Glomerular visceral epithelial cell (primary cell): ENCODE results near the gene ARVCF.

Source experiments
- DNase-seq: peaks from one replicate; pipeline ENCODE4 v3.0.0-alpha.2; 2016; ENCODE audit errors: extremely low spot score

Gene ARVCF

DNA sequence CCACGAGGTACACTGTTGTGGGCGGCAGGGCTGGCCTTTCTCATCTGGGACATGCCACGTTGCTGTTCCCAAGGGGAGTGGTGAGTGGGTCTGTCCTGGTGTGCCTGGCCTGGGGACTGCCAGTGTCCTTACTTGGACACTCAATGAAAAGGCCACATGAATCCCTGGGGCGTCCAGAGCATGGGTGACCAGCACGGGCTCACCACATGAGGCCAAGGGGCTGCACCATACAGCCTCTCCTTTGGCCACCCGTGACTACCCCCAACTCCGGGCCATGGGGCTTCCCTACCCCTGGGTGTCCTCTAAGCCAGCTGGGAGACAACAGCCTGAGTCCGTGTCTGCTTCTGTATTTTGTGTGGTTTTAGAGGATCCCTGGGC is 54.8 kb downstream of the ARVCF start:
- DNase-seq: no peak

- no peak for DNase-seq
Observed at GRCh38 chr22:19961201-19961580, 55.4 kb downstream of the ARVCF start.

DNA sequence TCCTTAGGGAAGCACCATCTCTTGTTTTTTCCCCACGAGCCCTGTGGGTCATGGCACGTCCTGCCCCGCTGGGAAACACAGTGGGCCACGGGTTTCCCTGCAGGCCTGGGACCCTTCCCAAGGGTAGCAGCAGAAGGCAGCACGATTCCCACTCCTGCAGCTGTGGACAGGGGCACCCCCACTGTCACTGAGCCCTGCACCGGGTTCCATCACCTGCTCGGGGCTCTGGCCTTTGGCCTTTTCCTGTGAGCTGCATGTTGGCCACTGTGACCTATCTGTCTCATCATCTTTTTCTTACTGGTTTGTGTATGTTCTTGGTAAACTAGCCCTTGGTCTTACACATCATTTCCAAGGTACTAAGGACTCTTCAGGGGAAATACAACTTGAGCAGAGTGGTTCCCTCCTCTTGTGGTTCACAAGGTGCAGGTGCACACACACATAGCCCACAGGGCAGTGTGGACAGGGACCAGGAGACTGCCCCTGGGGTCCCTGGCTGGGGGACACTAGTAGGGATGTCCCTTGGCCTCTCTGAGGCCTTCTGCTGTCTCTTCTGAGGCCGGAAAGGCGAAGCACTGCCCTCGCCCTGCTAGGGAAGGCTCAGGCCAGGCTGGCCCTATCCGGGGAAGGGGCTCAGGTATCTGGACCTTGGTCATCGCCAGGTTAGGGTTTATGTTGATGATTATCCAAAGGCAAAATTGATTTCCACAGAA is 56.0 kb downstream of the ARVCF start:
- no peak for DNase-seq

DNA sequence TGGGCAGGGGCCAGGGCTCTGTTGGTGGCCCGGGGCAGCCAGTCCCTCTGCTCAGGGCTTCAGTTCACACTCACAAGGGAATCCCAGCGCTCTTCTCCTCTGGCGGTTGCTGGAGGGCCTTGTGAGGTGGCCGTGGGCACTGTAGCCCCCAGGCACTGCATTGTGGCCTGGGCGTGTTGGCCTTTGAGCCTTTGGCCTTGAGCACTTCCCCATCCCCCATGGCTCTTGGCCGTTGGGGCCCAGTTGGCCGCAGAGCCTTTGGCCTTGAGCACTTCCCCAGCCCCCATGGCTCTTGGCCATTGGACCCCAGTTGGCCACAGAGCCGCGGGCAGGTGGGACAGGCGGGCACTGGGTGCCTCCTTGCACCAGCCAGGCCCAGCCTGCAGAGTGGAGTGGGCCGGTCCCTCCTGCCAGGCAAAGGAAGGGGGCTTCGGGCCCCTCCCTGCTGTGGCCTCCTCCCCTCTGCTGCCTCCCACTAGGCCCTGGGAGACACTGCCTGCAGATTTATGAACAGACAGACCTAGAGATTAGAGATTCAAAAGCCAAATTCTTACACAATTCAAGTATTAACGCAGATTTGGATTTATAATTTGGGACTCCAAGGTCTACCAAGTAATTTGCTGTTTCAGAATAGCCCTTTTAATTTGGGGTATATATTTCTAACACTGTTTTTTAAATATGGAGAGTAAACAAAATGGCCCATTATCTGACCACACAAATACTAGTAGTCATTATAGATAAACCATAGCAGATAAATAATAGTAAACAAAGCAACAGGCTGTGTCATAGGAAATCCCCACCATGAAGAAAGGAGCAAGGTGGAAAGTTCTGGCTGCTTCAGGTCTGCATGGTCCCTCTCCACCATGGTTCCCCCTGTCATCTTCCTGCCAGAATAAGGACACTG is 56.8 kb downstream of the ARVCF start:
- DNase-seq: no peak

DNA sequence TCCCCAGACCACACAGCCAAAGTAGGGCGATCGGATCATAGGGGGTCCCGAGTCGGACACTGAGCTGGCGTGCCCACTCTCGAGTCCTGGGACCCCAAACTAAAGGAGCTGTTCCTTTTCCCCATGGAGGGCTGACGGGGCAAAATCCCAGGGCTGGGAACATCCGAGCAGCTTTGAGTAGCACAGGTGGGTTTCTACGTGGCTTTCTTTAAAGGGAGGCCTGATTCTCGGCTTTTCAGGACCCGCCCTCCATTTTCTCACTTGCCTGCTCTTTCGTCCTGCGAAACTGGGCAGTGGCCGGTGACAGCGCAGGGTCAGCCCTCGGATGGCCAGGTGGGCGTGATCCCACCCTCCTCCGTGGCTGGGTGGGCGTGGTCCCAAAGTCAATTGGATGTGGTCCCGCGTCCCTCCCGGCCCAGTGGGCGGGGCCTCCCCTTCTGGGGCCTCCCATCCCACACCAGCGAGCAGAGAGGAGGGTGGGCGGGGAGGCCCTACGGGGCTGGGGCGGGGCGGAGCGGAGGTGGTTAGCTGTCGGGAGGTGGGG is 57.5 kb downstream of the ARVCF start:
- peak; percentile 37 for DNase-seq

DNA sequence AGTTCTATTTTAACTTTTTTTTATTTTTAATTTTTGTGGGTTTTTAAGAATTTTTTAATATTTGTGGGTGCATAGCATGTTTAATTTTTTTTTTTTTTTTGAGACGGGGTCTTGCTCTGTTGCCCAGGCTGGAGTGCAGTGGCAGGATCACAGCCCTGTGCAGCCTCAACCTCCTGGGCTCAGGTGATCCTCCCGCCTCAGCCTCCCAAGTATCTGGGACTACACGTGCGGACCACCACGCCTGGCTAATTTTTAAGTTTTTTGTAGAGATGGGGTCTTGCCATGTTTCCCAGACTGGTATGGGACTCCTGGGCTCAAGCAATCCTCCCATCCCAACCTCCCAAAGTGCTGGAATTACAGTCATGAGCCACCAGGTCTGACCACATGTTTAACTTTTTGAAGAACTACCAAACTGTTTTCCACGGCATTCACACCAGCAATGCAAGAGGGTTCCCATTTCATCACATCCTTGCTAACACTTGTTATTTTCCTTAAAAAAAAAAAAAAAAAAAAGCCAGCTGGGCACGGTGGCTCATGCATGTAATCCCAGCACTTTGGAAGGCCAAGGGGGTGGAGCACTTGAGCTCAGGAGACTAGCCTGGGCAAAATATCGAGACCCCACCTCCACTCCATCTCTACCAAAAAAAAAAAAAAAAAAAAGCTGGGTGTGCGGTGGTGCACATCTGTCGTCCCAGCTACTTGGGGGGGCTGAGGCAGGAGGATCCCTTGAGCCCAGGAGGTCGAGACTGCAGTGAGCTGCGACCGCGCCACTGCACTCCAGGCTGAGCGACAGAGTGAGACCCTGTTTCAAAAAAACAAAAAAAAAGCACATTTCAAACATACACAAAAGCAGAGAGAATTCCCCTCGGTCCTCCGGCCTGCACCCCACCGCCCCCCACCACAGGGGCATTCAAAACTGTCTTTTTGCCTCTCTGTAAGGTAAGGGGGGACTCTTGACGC is 58.3 kb downstream of the ARVCF start:
- no peak for DNase-seq

- no peak for DNase-seq
Observed at GRCh38 chr22:19957445-19957844, 59.2 kb downstream of the ARVCF start.

- DNase-seq: no peak
Observed at GRCh38 chr22:19955241-19956128, 61.1 kb downstream of the ARVCF start.

- no peak for DNase-seq
Observed at GRCh38 chr22:19951346-19951745, 65.3 kb downstream of the ARVCF start.

DNA sequence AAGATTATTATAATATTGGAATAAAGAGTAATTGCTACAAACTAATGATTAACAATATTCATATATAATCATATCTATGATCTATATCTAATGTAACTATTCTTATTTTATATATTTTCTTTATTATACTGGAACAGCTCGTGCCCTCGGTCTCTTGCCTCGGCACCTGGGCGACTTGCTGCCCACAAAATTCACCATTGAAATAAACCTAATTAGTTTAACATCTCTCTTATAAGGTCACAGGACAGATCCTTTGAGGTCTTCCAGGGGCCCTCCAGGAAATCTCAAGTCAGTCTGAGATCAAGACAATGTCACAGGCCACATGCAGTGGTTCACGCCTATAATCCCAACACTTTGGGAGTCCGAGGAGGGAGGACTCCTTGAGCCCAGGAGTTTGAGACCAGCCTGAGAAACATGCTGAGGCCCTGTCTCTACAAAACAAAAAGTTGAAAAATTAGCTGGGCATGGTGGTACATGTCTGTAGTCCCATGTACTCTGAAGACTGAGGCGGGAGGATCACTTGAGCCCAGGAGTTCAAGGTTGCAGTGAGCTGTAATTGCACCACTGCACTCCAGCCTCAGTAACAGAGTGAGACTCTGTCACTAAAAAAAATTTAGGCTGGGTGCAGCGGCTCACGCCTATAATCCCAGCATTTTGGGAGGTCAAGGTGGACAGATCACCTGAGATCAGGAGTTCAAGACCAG is 68.4 kb downstream of the ARVCF start:
- DNase-seq: no peak

DNA sequence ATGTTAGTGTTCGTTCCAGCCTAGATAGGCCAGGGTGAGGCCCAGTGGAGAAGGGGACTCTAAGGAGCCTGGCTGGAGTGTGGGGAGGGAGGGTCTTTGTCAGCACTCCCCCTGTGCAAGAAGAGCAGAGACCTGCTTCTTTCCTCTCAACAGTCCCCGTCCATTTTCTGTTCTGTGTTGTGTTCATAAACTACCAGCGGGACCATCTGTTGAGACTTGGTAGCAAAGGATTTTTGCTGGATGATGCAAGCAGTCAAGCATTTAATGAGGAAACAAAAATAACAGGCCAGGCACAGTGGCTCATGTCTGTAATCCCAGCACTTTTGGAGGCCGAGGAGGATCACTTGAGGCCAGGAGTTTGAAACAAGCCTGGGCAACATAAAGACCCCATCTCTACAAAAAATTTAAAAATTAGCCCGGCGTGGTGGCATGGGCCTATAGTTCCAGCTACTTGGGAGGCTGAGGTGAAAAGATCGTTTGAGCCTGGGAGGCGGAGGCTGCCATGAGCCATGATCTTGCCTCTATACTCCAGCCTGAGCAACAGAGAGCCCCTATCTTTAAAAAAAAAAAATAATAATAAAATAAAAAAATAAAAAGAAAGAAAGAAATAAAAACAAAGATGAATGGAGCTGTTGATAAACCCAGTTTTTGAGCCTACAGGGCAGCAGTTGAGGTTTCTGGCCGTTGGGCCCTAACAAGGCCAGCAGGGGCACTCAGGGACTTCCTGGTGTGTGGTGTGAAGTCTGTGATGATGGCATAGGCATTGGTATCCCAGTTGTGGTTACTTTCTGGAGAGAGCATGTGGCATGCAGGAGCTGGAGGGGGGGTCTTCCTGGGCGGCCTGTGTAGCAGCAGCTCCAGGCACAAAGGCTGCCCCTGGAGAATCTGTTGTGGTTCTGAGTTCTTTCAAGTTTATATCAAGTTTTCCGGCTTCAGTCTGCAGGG is 73.3 kb downstream of the ARVCF start:
- peak; percentile 86 for DNase-seq

- peak; percentile 53 for DNase-seq
Observed at GRCh38 chr22:19942157-19943081, 74.2 kb downstream of the ARVCF start.

DNA sequence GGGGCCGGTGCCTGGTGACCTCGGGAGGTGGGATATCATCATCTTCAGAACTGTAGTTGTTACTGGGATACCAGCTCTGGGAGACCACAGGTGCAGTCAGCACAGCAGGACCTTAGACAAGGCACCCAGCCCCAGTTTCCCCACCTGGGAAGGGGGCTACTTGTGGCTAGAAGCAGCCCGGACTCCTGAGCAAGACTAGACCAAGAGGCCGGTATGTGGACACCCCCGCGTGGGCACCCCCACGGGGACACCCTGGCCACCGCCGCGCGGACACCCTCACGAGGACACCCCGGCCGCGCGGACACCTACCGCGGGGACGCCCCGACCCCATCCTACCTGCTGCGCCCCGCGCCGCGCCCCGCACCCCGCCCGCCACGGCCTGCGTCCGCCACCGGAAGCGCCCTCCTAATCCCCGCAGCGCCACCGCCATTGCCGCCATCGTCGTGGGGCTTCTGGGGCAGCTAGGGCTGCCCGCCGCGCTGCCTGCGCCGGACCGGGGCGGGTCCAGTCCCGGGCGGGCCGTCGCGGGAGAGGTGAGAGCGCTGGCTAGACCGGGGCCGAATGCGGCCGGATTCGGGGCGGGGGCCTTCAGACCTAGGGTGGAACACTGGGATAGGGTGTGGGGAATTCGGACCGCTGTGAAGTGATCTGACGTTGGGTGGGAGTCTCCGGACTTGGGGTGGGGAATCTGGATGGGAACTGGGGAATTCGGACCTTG is 75.1 kb downstream of the ARVCF start, which contains the start of the genes COMT and TXNRD2:
COMT (plus strand) TSS at position 408 of the 718 bp plus-strand sequence. CDS start 20,755 bp downstream, outside the sequence.
TXNRD2 (minus strand) TSS at position 454 of the 718 bp plus-strand sequence; CDS start at position 439, 15 bp downstream.
- DNase-seq: peak; percentile 64

DNA sequence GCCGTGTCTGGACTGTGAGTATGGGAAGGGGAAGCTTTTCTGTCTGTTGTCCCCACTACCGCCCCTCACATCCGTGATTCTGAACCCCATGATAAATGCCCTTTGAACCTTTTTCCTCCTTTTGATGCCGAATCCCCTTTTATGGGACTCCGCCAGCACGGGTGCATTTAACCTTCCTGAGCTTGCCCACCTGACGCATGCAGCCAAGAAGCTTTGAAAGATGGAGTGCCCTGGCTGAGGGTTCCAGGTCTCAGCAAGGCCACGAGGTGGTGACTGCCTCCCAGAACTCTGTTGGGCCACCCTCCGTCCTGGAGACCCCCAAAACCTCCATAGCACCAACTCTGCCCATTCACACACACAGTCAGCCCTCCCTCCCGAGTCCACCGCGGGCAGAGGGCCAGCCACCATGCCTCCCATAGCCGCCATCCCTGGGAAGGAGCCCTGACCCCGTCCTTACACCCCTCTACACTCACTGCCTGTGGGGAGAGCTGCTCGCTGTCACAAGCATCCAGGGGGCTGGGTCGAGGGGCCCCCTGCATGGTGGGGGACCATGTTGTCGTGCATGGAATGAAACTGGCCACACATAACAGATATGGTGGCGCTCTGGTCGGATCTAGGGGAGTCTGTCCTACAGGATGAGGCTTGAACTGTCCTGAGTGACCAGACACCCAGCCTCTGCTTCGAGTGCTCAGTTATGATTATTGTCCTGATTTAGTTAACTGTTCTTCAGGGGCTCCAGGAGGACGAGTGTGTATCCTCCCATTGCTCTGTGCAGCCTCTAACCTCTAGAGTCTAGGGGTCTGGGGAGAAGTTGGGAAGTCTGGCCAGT is 75.9 kb downstream of the ARVCF start:
- no peak for DNase-seq

DNA sequence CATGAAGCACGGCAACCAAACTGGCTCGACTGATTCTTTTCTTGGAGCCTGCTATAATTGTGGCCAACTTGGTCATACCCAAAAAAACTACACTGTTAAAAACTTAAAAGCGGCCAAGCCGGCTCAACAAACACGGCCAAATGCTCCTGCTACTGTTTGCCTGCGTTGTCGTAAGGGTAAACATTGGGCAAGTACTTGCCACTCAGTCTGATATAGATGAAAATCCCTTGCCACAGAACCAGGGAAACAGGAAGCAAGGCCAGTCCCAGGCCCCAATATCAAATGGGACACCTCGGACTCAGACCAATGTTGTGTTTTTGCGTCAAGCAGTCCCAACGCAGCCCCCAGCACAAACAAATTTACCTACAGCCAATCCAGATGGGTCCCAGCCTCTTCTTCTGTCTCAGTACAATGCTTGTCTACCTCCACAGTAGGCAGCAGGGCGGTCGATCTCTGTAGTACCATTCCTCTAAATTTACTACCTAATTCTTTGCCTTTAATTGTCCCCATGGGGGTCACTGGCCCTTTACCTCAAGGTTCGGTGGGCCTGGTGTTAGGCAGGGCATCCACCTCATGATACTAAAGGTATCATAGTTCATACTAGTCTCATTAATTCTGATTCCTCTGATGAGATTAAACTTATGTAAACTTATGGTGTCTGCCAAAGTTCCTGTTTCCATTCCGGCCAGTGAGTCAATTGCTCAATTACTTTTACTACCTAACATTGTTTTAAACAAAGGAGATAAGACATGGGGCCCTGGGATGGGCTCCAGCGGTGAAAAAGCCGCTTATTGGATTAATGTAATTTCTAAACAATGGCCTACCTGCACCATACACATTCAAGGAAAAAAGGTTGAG is 78.8 kb downstream of the ARVCF start:
- no peak for DNase-seq
